Breast epithelium (tissue), 3 donors: ENCODE data around the gene KRTAP4-1.

Source experiments
- POLR2A ChIP-seq: fragments of 450-650 bp; IDR thresholded peaks from one replicate; pipeline ENCODE4 v1.6.1; 2016; ENCODE audit warnings: antibody characterized with exemption, mild to moderate bottlenecking, moderate library complexity
- POLR2AphosphoS5 ChIP-seq, 3 donors: sonication (generic); formaldehyde crosslinking; IDR thresholded peaks; one replicate each; pipeline ENCODE4 v1.6.1; 2017; ENCODE audit warnings: antibody characterized with exemption in 3 of 3
- TF ChIP-seq, protein P1 (sequence below), 3 donors: fragments of 450-650 bp; IDR thresholded peaks; one replicate each; pipeline ENCODE4 v1.5.1; 2016 to 2017; ENCODE audit warnings: antibody characterized with exemption in 3 of 3, mild to moderate bottlenecking in 3 of 3, moderate library complexity in 3 of 3

DNA sequence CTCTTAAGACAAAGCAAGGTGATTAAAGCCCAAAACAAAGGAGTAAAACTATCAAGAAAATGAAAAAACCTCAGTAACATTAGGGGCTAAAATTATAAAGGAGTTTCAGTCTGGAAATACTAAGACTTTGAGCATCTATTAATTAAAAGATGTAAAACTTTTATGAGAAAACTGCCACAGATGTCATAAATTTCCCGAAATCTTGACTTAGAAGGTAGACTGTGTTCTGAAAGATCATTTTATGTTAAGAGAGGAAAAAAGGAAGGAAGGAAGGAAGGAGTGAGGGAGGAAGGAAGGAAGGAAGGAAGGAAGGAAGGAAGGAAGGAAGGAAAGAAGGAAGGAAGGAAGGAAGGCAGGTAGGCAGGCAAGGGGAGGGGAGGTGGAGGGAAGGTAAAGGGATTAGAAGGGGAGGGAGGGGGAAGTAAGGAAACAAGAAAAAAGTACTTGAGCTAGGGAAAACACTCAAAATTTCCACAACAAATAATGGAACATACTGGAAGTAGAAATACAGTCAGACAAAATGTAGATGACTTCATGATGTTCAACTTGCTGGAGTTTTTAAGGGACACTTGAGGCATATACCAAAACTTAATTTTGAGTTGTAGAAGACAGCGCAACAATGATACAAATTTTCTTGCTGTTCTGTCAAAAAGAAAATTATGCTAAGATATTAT lies 37.0 kb downstream of the KRTAP4-1 start:
- TF ChIP-seq POLR2AphosphoS5 (IDR thresholded peaks at IDR 0.05): no peak
- TF ChIP-seq, protein P1, sequence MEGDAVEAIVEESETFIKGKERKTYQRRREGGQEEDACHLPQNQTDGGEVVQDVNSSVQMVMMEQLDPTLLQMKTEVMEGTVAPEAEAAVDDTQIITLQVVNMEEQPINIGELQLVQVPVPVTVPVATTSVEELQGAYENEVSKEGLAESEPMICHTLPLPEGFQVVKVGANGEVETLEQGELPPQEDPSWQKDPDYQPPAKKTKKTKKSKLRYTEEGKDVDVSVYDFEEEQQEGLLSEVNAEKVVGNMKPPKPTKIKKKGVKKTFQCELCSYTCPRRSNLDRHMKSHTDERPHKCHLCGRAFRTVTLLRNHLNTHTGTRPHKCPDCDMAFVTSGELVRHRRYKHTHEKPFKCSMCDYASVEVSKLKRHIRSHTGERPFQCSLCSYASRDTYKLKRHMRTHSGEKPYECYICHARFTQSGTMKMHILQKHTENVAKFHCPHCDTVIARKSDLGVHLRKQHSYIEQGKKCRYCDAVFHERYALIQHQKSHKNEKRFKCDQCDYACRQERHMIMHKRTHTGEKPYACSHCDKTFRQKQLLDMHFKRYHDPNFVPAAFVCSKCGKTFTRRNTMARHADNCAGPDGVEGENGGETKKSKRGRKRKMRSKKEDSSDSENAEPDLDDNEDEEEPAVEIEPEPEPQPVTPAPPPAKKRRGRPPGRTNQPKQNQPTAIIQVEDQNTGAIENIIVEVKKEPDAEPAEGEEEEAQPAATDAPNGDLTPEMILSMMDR (IDR thresholded peaks at IDR 0.05): no peak
- no peak for TF ChIP-seq POLR2A
